Neural crest cell (in vitro differentiated cells): ENCODE data around the gene GNG2. TPM values are rescaled to one million over a fixed set of nuclear protein-coding genes. Genes with fewer than 3 reads are reported as not detected.

ENCODE experiments used
- DNase-seq: peaks from one replicate; pipeline ENCODE4 v3.0.0; 2021; ENCODE audit warnings: low read depth, mixed read lengths, low spot score
- H3K27ac Mint-ChIP-seq: one replicate; pipeline ENCODE4 v1.8.0; 2021; ENCODE audit warnings: mild to moderate bottlenecking, mixed read lengths; ENCODE audit not compliant: unreplicated experiment
- H3K27me3 Mint-ChIP-seq: 2 replicates; pipeline ENCODE4 v1.8.0; 2021; ENCODE audit warnings: low read depth, mild to moderate bottlenecking, mixed read lengths
- H3K36me3 Mint-ChIP-seq: 2 replicates; pipeline ENCODE4 v1.8.0; 2021; ENCODE audit warnings: low read depth, mild to moderate bottlenecking, mixed read lengths
- H3K4me1 Mint-ChIP-seq: 2 replicates; pipeline ENCODE4 v1.8.0; 2021; ENCODE audit warnings: mixed read lengths
- H3K4me3 Mint-ChIP-seq: one replicate; pipeline ENCODE4 v1.8.0; 2021; ENCODE audit warnings: mild to moderate bottlenecking, mixed read lengths
- H3K9me3 Mint-ChIP-seq: 2 replicates; pipeline ENCODE4 v1.8.0; 2021; ENCODE audit warnings: mixed read lengths
- total RNA-seq: library from RNA; stranded (reverse); gene quantifications from 2 replicates; pipeline ENCODE4 v1.2.1, GENCODE V29; 2021
- TF ChIP-seq, protein P1 (sequence below): fragments of 200-600 bp; sonication (generic); conservative IDR thresholded peaks from 2 replicates; pipeline ENCODE4 v1.5.0; 2021; ENCODE audit warnings: antibody characterized with exemption, mild to moderate bottlenecking

Gene GNG2
- total RNA-seq, 1 donor from 2014 or later = 174 TPM

DNA sequence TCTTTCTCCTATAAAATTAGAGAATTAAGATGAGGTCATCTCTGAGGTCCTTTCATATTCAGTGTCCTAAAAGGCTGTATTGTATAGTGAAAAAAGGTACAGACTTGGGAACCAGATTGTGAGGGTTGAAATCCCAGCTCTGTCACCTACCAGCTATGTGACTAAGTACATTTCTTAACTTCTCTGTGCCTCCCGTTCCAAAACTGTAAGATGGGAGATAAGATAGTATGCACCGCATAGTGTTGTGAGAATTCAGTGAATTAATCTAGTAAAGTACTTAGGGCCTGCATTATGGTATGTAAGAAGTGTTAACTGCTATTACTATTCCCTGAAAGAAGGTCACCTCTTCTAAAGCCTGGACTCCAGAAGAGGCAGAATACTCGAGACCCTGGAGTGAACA is 60.6 kb downstream of the GNG2 start:
- TF ChIP-seq, protein P1, sequence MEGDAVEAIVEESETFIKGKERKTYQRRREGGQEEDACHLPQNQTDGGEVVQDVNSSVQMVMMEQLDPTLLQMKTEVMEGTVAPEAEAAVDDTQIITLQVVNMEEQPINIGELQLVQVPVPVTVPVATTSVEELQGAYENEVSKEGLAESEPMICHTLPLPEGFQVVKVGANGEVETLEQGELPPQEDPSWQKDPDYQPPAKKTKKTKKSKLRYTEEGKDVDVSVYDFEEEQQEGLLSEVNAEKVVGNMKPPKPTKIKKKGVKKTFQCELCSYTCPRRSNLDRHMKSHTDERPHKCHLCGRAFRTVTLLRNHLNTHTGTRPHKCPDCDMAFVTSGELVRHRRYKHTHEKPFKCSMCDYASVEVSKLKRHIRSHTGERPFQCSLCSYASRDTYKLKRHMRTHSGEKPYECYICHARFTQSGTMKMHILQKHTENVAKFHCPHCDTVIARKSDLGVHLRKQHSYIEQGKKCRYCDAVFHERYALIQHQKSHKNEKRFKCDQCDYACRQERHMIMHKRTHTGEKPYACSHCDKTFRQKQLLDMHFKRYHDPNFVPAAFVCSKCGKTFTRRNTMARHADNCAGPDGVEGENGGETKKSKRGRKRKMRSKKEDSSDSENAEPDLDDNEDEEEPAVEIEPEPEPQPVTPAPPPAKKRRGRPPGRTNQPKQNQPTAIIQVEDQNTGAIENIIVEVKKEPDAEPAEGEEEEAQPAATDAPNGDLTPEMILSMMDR = no peak
- H3K36me3 Mint-ChIP-seq = peaks cover 11% of the 10 kb centered on the region
- no peak for DNase-seq
- peaks cover 2% of the 10 kb centered on the region for H3K9me3 Mint-ChIP-seq
- no peak overlapping the region for H3K27ac Mint-ChIP-seq
- peaks cover 65% of the 10 kb centered on the region for H3K4me1 Mint-ChIP-seq
- H3K27me3 Mint-ChIP-seq = no peaks in the 10 kb centered on the region
- H3K4me3 Mint-ChIP-seq = peak overlapping the region; percentile 23

DNA sequence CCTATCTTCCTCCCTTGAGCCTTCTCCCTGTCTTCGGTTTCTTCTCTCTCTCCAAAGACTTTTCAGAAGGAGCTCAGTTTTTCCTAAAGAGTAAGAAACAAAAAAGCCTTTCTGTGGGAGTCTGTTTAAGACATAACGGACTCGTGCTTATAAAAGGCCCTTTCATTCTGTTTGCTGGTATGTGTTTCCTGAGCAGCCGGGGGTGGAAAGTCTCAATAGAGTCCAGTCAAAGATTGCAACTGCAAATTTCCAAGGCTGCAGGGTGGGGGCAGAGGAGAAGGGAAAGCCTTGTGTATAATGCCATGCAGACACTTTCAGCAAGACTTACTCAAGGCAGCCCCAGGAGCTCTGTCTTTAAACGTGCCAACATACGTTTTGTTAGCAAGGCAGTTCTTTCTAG is 62.2 kb downstream of the GNG2 start:
- peak; percentile 58 for DNase-seq
- Mint-ChIP-seq H3K4me1 (peaks cover 65% of the 10 kb centered on the region), H3K27me3 (no peaks in the 10 kb centered on the region), H3K4me3 (peak overlapping the region; percentile 78), H3K9me3 (peaks cover 2% of the 10 kb centered on the region), H3K27ac (peak overlapping the region; percentile 97), H3K36me3 (peaks cover 10% of the 10 kb centered on the region)
- TF ChIP-seq, protein P1 = no peak

GRCh38 chr14:51924600-51924999 is 64.2 kb downstream of the GNG2 start:
- no peak for DNase-seq
- Mint-ChIP-seq H3K4me3 (no peak overlapping the region), H3K9me3 (no peaks in the 10 kb centered on the region), H3K36me3 (peaks cover 10% of the 10 kb centered on the region), H3K27me3 (no peaks in the 10 kb centered on the region), H3K4me1 (peaks cover 78% of the 10 kb centered on the region), H3K27ac (peak overlapping the region; percentile 7)
- TF ChIP-seq, protein P1 = no peak

- TF ChIP-seq, protein P1 = no peak
- no peak for DNase-seq
- Mint-ChIP-seq H3K9me3 (peaks cover 3% of the 10 kb centered on the region), H3K36me3 (peaks cover 11% of the 10 kb centered on the region), H3K4me3 (no peak overlapping the region), H3K4me1 (peaks cover 83% of the 10 kb centered on the region), H3K27me3 (no peaks in the 10 kb centered on the region), H3K27ac (peak overlapping the region; percentile 65)
These were observed 65.6 kb downstream of the GNG2 start for GRCh38 chr14:51925980-51926379.

- TF ChIP-seq, protein P1 = no peak
- Mint-ChIP-seq H3K27me3 (no peaks in the 10 kb centered on the region), H3K9me3 (peaks cover 8% of the 10 kb centered on the region), H3K4me3 (no peak overlapping the region), H3K27ac (peak overlapping the region; percentile 65), H3K4me1 (peaks cover 83% of the 10 kb centered on the region), H3K36me3 (peaks cover 16% of the 10 kb centered on the region)
- no peak for DNase-seq
These were observed 66.0 kb downstream of the GNG2 start for GRCh38 chr14:51926449-51926848.

GRCh38 chr14:51928568-51928967 is 68.2 kb downstream of the GNG2 start:
- no peak for DNase-seq
- TF ChIP-seq, protein P1 = no peak
- Mint-ChIP-seq H3K27me3 (no peaks in the 10 kb centered on the region), H3K9me3 (peaks cover 8% of the 10 kb centered on the region), H3K4me1 (peaks cover 77% of the 10 kb centered on the region), H3K4me3 (peak overlapping the region; percentile 25), H3K36me3 (peaks cover 22% of the 10 kb centered on the region), H3K27ac (no peak overlapping the region)
